Measurements from ENCODE around the gene CDC42BPG. TPM values are rescaled to one million over a fixed set of nuclear protein-coding genes. Genes with fewer than 3 reads are reported as not detected.

The CDC42BPG gene
- total RNA-seq (2021; ENCODE audit: unreplicated experiment) = 30.1 TPM
- 19.3 TPM in 2 replicates for polyA plus RNA-seq (2012)
- percentile 58 among the genes with signal in this experiment for Bru-seq, nascent RNA
- BruChase-seq, experiment 1, labeled RNA remaining after a 6-hour chase = percentile 74 among the genes with signal in this experiment
- BruChase-seq, experiment 2, labeled RNA remaining after a 2-hour chase = percentile 66 among the genes with signal in this experiment
- long read RNA-seq, partial matches to known transcripts = 18 of 33 reads
- long read RNA-seq, other reads (novel, unspliced or antisense) = 15 of 33 reads

- intact Hi-C loops (cut with micrococcal nuclease) = loop anchor here (5.0 to 10.0 kb wide), 5 partner anchors 57 to 410 kb away; partner anchors contain the start of genes BATF2, CAPN1 and SNX15
- H3K4me2 ChIP-seq (ENCODE audit: low read length) = peak within 1 kb of the TSS; percentile 100
- ChIA-PET RAD21 (ENCODE audit: low non-redundant PET in 1 of 2, low total read pairs in 2 of 2, uncharacterized antibody in 2 of 2, unreplicated experiment in 2 of 2) (interaction anchor here in 1 of 2 experiments (0.7 kb wide), 1 partner anchor 156 kb away, joined by 3 read pairs; no protein-coding TSS in a partner anchor), CTCF (interaction anchor here (0.6 to 2.0 kb wide), 20 partner anchors 9 to 470 kb away, joined by 3 to 10 read pairs (median 4); partner anchors contain the start of genes ARL2, BATF2, CDC42EP2 and FAU), POLR2A (interaction anchor here (0.6 to 6.0 kb wide), 3 partner anchors 33 to 168 kb away, joined by 3 to 36 read pairs (median 5); partner anchors contain the start of genes EHD1 and MEN1)
- no peaks in the 10 kb centered on the region for H3K36me3 ChIP-seq (ENCODE audit: control insufficient read depth in 1 of 2, insufficient read depth in 2 of 2, low read length in 2 of 2)
- peaks cover 55 to 73% of the 10 kb centered on the region in 2 experiments for H3K4me1 ChIP-seq (ENCODE audit: control insufficient read depth in 1 of 2, insufficient read depth in 2 of 2, low read length in 2 of 2)
- peak; percentile 64 for ATAC-seq
- H3K9me2 ChIP-seq (ENCODE audit: insufficient read depth) = no peaks in the 10 kb centered on the region
- no TSS peak for BruUV-seq (replicated peaks)
- H3K9ac ChIP-seq (ENCODE audit: low read length) = peak within 1 kb of the TSS; percentile 87
- peak within 1 kb of the TSS; percentile 97 for H3K27ac ChIP-seq (ENCODE audit: low read depth, low read length)
- peak within 1 kb of the TSS; percentile 60 to 95 for H3K4me3 ChIP-seq (replicated peaks in 1 of 2; ENCODE audit: low read depth in 1 of 2, low read length in 2 of 2)
- no peaks in the 10 kb centered on the region for H3K27me3 ChIP-seq (ENCODE audit: insufficient read depth, low read length)
- H4K20me1 ChIP-seq (ENCODE audit: insufficient read depth) = no peaks in the 10 kb centered on the region
- no peaks in the 10 kb centered on the region for H3K9me3 ChIP-seq (ENCODE audit: control insufficient read depth in 1 of 2, insufficient read depth in 1 of 2, low read depth in 1 of 2, low read length in 2 of 2)
- DNase-seq (ENCODE audit: low read depth, low spot score) = peak; percentile 57
- no peak within 1 kb of the TSS for H2AFZ ChIP-seq (ENCODE audit: low read depth, low read length, poor library complexity, severe bottlenecking)
- H3K79me2 ChIP-seq (ENCODE audit: insufficient read depth, low read length) = peaks cover 22% of the 10 kb centered on the region
- no peak for TF ChIP-seq POLR2A (IDR thresholded peaks at IDR 0.05; ENCODE audit: borderline replicate concordance, extremely low read depth, insufficient read depth, insufficient read length)
- TF ChIP-seq EZH2phosphoT487 (IDR thresholded peaks at IDR 0.05; ENCODE audit: borderline replicate concordance) = no peak
- TF ChIP-seq, protein P1, sequence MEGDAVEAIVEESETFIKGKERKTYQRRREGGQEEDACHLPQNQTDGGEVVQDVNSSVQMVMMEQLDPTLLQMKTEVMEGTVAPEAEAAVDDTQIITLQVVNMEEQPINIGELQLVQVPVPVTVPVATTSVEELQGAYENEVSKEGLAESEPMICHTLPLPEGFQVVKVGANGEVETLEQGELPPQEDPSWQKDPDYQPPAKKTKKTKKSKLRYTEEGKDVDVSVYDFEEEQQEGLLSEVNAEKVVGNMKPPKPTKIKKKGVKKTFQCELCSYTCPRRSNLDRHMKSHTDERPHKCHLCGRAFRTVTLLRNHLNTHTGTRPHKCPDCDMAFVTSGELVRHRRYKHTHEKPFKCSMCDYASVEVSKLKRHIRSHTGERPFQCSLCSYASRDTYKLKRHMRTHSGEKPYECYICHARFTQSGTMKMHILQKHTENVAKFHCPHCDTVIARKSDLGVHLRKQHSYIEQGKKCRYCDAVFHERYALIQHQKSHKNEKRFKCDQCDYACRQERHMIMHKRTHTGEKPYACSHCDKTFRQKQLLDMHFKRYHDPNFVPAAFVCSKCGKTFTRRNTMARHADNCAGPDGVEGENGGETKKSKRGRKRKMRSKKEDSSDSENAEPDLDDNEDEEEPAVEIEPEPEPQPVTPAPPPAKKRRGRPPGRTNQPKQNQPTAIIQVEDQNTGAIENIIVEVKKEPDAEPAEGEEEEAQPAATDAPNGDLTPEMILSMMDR (IDR thresholded peaks at IDR 0.05 in 2 of 3, conservative IDR thresholded peaks at IDR 0.05 in 1 of 3; ENCODE audit: borderline replicate concordance in 1 of 3, insufficient read depth in 1 of 3, low read depth in 2 of 3, low read length in 2 of 3) = peak in 2 of 3 experiments; percentile 56 to 67; a peak in 4 of 6 replicates
- TF ChIP-seq MAX (IDR thresholded peaks at IDR 0.05) = no peak
- TF ChIP-seq ATF3 (IDR thresholded peaks at IDR 0.05) = no peak
- TF ChIP-seq FOSL1 (IDR thresholded peaks at IDR 0.05; ENCODE audit: low read depth) = no peak
- TF ChIP-seq YY1 (IDR thresholded peaks at IDR 0.05; ENCODE audit: extremely low read depth, insufficient replicate concordance, low read depth, low read length) = no peak
- no peak for TF ChIP-seq CEBPB (IDR thresholded peaks at IDR 0.05; ENCODE audit: low read depth)
- TF ChIP-seq ZNF274 (IDR thresholded peaks at IDR 0.05; ENCODE audit: low read depth, low read length) = no peak
- TF ChIP-seq ELF1 (IDR thresholded peaks at IDR 0.05; ENCODE audit: borderline replicate concordance, low read depth) = no peak
- no peak for TF ChIP-seq SIN3A (IDR thresholded peaks at IDR 0.05; ENCODE audit: low read depth)
- no peak for TF ChIP-seq ZBTB33 (IDR thresholded peaks at IDR 0.05; ENCODE audit: extremely low read depth, insufficient replicate concordance, low read length)
- TF ChIP-seq SRF (IDR thresholded peaks at IDR 0.05; ENCODE audit: low read depth) = no peak
- TF ChIP-seq CBX3 (IDR thresholded peaks at IDR 0.05; ENCODE audit: low read depth) = no peak
- TF ChIP-seq REST (IDR thresholded peaks at IDR 0.05; ENCODE audit: low read depth) = no peak
- peak; percentile 51 for TF ChIP-seq POLR2AphosphoS5 (IDR thresholded peaks at IDR 0.05; ENCODE audit: low read depth, low read length)
Observed at GRCh38 chr11:64844330-64845128, at the start of gene CDC42BPG. Gene CDC42BPG (minus strand): TSS chr11:64844653. CDS start chr11:64844569, 84 bp downstream.
